ENCODE results near the gene MYOM1. TPM values are rescaled to one million over a fixed set of nuclear protein-coding genes. Genes with fewer than 3 reads are reported as not detected.

MYOM1 gene
- total RNA-seq, 3 donors from 2014 or later: 3.1 to 6.9 (median 5.9) TPM

DNA sequence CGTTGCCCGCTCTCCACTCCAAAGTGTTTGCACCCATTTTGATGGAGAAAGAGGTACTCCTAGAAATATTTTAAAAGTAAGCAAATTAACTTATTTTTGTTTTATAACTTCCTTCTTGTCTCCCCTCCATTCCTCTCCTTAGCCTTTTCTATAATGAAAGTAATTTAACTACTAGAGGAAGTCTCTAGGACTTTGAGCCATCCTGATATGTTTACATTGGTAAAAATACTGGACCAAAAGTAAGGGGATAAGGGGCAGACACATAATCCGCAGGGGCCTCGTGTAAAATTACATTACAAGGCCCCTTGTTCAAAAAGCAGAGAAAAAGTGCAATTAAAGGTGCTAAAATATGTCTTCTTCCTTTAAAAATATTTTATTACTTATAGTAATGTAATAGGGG lies 55.4 kb downstream of the MYOM1 start:
- H3K36me3 ChIP-seq: no peaks in the 10 kb centered on the region
- no peak overlapping the region for H3K4me3 ChIP-seq
- no peak overlapping the region for H3K27ac ChIP-seq
- intact Hi-C loops (cut with DNase I; ENCODE audit: low total_unique reads): no loop called here
- H3K9me3 ChIP-seq: no peaks in the 10 kb centered on the region
- no peaks in the 10 kb centered on the region for H3K4me1 ChIP-seq
- H3K27me3 ChIP-seq: no peaks in the 10 kb centered on the region
- TF ChIP-seq POLR2A (IDR thresholded peaks at IDR 0.05) (no peak), POLR2AphosphoS5 (IDR thresholded peaks at IDR 0.05) (no peak)
- TF ChIP-seq, protein P1, sequence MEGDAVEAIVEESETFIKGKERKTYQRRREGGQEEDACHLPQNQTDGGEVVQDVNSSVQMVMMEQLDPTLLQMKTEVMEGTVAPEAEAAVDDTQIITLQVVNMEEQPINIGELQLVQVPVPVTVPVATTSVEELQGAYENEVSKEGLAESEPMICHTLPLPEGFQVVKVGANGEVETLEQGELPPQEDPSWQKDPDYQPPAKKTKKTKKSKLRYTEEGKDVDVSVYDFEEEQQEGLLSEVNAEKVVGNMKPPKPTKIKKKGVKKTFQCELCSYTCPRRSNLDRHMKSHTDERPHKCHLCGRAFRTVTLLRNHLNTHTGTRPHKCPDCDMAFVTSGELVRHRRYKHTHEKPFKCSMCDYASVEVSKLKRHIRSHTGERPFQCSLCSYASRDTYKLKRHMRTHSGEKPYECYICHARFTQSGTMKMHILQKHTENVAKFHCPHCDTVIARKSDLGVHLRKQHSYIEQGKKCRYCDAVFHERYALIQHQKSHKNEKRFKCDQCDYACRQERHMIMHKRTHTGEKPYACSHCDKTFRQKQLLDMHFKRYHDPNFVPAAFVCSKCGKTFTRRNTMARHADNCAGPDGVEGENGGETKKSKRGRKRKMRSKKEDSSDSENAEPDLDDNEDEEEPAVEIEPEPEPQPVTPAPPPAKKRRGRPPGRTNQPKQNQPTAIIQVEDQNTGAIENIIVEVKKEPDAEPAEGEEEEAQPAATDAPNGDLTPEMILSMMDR (IDR thresholded peaks at IDR 0.05): no peak
- DNase-seq (ENCODE audit: low spot score in 2 of 2): no peak

DNA sequence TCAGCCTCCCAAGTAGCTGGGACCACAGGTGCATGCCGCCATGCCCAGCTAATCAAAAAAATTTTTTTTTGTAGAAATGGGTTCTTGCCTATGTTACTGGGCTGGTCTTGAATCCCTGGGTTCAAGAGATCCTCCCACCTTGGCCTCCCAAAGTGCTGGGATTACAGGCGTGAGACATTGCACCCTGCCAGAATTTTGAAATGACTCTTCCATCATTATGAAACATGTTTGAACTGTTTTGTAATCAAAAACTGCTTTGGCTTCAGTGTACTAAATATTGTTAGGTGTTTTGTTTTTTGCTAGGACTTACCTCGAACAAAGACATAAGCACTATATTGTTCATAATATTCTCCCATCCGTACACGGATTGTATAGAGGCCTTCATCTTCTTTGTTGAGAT lies 55.8 kb downstream of the MYOM1 start:
- Histone ChIP-seq H3K4me1 (no peaks in the 10 kb centered on the region), H3K27ac (no peak overlapping the region), H3K9me3 (no peaks in the 10 kb centered on the region), H3K36me3 (no peaks in the 10 kb centered on the region), H3K4me3 (no peak overlapping the region), H3K27me3 (no peaks in the 10 kb centered on the region)
- intact Hi-C loops (cut with DNase I; ENCODE audit: low total_unique reads): no loop called here
- no peak for DNase-seq (ENCODE audit: low spot score in 2 of 2)
- TF ChIP-seq, protein P1 (IDR thresholded peaks at IDR 0.05): no peak

DNA sequence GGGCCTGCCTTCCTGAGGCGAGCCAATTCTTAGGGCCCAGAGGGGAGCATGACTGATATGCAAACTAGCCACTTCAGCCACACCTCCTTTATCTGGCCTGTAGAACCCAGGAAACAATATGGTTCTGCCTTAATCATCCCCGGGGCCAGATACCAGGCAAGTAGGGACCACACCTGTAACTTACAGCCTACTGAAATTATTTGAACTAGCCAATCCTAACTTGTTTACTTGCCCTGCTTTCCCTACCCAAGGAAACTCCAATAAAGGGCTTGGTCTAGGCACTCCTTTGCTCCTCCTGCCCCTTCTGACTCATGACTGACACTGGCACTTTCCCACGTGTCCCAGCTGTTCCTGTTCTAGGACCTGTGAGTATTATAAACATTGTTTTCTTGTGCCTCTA lies 57.6 kb downstream of the MYOM1 start:
- Histone ChIP-seq H3K27me3 (no peaks in the 10 kb centered on the region), H3K9me3 (no peaks in the 10 kb centered on the region), H3K4me1 (no peaks in the 10 kb centered on the region), H3K27ac (no peak overlapping the region), H3K4me3 (no peak overlapping the region), H3K36me3 (no peaks in the 10 kb centered on the region)
- no peak for DNase-seq (ENCODE audit: low spot score in 2 of 2)
- intact Hi-C loops (cut with DNase I; ENCODE audit: low total_unique reads): no loop called here
- TF ChIP-seq, protein P1 (IDR thresholded peaks at IDR 0.05): no peak
- TF ChIP-seq POLR2A (IDR thresholded peaks at IDR 0.05): no peak
- TF ChIP-seq POLR2AphosphoS5 (IDR thresholded peaks at IDR 0.05): no peak

DNA sequence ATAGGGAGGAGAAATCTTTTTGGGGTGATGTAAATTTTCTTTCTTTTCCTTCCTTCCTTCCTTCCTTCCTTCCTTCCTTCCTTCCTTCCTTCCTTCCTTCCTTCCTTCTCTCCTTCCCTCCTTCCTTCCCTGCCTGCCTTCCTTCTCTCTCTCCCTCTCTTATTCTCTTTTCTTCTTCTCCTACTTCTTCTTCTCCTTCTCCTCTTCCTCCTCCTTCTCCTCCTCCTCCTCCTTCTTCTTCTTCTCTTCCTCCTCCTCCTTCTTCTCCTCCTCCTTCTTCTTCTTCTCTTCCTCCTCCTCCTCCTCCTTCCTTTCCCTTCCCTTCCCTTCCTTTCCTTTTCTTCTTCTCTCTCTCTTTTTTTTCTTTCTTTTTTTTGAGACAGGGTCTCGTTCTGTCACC lies 59.9 kb downstream of the MYOM1 start:
- DNase-seq (ENCODE audit: low spot score in 2 of 2): no peak
- Histone ChIP-seq H3K4me1 (no peaks in the 10 kb centered on the region), H3K36me3 (no peaks in the 10 kb centered on the region), H3K9me3 (no peaks in the 10 kb centered on the region), H3K27me3 (no peaks in the 10 kb centered on the region), H3K27ac (no peak overlapping the region), H3K4me3 (no peak overlapping the region)
- intact Hi-C loops (cut with DNase I; ENCODE audit: low total_unique reads): no loop called here
- TF ChIP-seq POLR2AphosphoS5 (IDR thresholded peaks at IDR 0.05): no peak
- TF ChIP-seq POLR2A (IDR thresholded peaks at IDR 0.05): no peak
- TF ChIP-seq, protein P1 (IDR thresholded peaks at IDR 0.05): no peak

DNA sequence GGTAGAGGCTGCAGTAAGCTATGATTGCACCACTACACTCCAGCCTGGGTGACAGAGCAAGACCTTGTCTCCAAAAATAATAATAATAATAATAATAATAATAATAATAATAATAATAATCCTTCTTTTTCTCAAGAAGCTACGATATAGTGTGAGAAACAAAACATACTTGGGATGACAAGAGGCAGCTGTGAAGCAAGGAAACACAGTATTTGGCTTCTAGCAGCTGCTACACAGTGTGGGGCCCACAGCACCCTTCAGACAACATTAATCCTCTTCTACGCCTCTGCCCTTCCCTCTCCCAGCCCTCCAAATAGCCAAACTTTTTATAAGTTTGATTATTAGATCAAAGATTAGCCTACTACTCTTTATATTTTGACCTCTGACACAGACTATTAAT lies 62.2 kb downstream of the MYOM1 start:
- DNase-seq (ENCODE audit: low spot score in 2 of 2): no peak
- H3K4me1 ChIP-seq: no peaks in the 10 kb centered on the region
- no peak for TF ChIP-seq POLR2AphosphoS5 (IDR thresholded peaks at IDR 0.05)
- no peaks in the 10 kb centered on the region for H3K36me3 ChIP-seq
- intact Hi-C loops (cut with DNase I; ENCODE audit: low total_unique reads): no loop called here
- H3K27me3 ChIP-seq: no peaks in the 10 kb centered on the region
- H3K9me3 ChIP-seq: no peaks in the 10 kb centered on the region
- H3K4me3 ChIP-seq: no peak overlapping the region
- no peak overlapping the region for H3K27ac ChIP-seq

DNA sequence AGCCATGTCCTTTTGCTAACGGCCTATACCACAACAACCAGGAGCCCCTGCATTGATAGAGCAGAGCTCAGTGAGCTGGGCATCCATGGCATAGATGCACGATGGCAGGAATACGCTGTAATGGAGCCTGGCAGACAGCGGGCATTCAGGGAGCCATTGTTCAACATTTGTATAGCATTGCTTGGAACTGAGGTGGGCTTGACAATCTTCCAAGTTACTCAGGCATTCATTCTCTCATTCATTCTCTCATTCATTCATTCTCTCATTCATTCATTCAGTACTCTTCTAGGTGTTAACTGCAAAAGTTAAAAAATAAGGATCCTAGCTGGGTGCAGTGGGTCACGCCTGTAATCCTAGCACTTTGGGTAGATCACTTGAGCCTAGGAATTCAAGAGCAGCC lies 62.7 kb downstream of the MYOM1 start:
- Histone ChIP-seq H3K27me3 (no peaks in the 10 kb centered on the region), H3K36me3 (no peaks in the 10 kb centered on the region), H3K4me1 (no peaks in the 10 kb centered on the region), H3K27ac (peak overlapping the region in 1 of 2 donors; percentile 23), H3K4me3 (no peak overlapping the region), H3K9me3 (no peaks in the 10 kb centered on the region)
- no peak for DNase-seq (ENCODE audit: low spot score in 2 of 2)
- intact Hi-C loops (cut with DNase I; ENCODE audit: low total_unique reads): no loop called here
- TF ChIP-seq, protein P1 (IDR thresholded peaks at IDR 0.05): no peak
- TF ChIP-seq POLR2AphosphoS5 (IDR thresholded peaks at IDR 0.05) (no peak), POLR2A (IDR thresholded peaks at IDR 0.05) (no peak)
